Activated T-helper 1 cell treated with anti-CD3 and anti-CD28 coated beads, Interleukin-12 subunit alpha, Interleukin-12 subunit beta, Interleukin-2, Interleukin-4 antibody, amounts not matched to agents 30 ng/mL and 10 ng/mL and 1 ng/mL, durations not matched to agents 14 hours and 24 hours and 36 hours (primary cell): ENCODE data around the gene ZBED4. TPM values are rescaled to one million over a fixed set of nuclear protein-coding genes. Genes with fewer than 3 reads are reported as not detected.
A peak's percentile ranks its signal among the peaks of the same experiment; 100 is the strongest.

Experiments used
- DNase-seq: peaks from one replicate; pipeline ENCODE4 v3.0.0; 2021; ENCODE audit warnings: low spot score
- H3K27ac Mint-ChIP-seq: one replicate; pipeline ENCODE4 v1.8.0; 2021; ENCODE audit warnings: mild to moderate bottlenecking, mixed read lengths
- H3K27me3 Mint-ChIP-seq: one replicate; pipeline ENCODE4 v1.8.0; 2022; ENCODE audit warnings: mild to moderate bottlenecking, moderate library complexity, mixed read lengths; ENCODE audit not compliant: insufficient read depth
- H3K36me3 Mint-ChIP-seq: one replicate; pipeline ENCODE4 v1.8.0; 2021; ENCODE audit warnings: low read depth, mixed read lengths
- H3K4me1 Mint-ChIP-seq: one replicate; pipeline ENCODE4 v1.8.0; 2021; ENCODE audit warnings: low read depth, mixed read lengths
- H3K4me3 Mint-ChIP-seq: one replicate; pipeline ENCODE4 v1.8.0; 2021; ENCODE audit warnings: mild to moderate bottlenecking, moderate library complexity, mixed read lengths
- H3K9me3 Mint-ChIP-seq: one replicate; pipeline ENCODE4 v1.8.0; 2021; ENCODE audit warnings: mixed read lengths
- intact Hi-C: fragments of 100-400 bp; cut with micrococcal nuclease; formaldehyde crosslinking; loops from one replicate; pipeline ENCODE4 v1.15.1; 2024
- total RNA-seq: library from RNA; stranded (reverse); gene quantifications from 2 replicates; pipeline ENCODE4 v1.2.3, GENCODE V29; 2022

ZBED4 gene
- total RNA-seq, 1 donor from 2014 or later = 19.4 TPM

GRCh38 chr22:49907807-49908206, 54.2 kb downstream of the ZBED4 start:
- H3K36me3 Mint-ChIP-seq = peaks cover 15% of the 10 kb centered on the region
- H3K27ac Mint-ChIP-seq = no peak overlapping the region
- intact Hi-C loops = no loop called here
- DNase-seq = no peak
- no peaks in the 10 kb centered on the region for H3K27me3 Mint-ChIP-seq
- H3K4me1 Mint-ChIP-seq = no peaks in the 10 kb centered on the region
- H3K9me3 Mint-ChIP-seq = no peaks in the 10 kb centered on the region
- H3K4me3 Mint-ChIP-seq = no peak overlapping the region

- intact Hi-C loops = no loop called here
- no peaks in the 10 kb centered on the region for H3K4me1 Mint-ChIP-seq
- H3K27me3 Mint-ChIP-seq = no peaks in the 10 kb centered on the region
- peaks cover 7% of the 10 kb centered on the region for H3K36me3 Mint-ChIP-seq
- H3K9me3 Mint-ChIP-seq = no peaks in the 10 kb centered on the region
- no peak overlapping the region for H3K27ac Mint-ChIP-seq
- DNase-seq = no peak
- no peak overlapping the region for H3K4me3 Mint-ChIP-seq
Measured at GRCh38 chr22:49909476-49910205, 56.0 kb downstream of the ZBED4 start.

GRCh38 chr22:49910229-49911155, 56.8 kb downstream of the ZBED4 start:
- intact Hi-C loops = no loop called here

GRCh38 chr22:49911881-49912625, 58.4 kb downstream of the ZBED4 start:
- intact Hi-C loops = no loop called here
- H3K4me3 Mint-ChIP-seq = no peak overlapping the region
- no peak overlapping the region for H3K27ac Mint-ChIP-seq

More at GRCh38 chr22:49910229-49911155, 56.8 kb downstream of the ZBED4 start:
- Mint-ChIP-seq H3K36me3 (peaks cover 6% of the 10 kb centered on the region), H3K4me1 (no peaks in the 10 kb centered on the region), H3K27ac (no peak overlapping the region), H3K4me3 (no peak overlapping the region), H3K9me3 (no peaks in the 10 kb centered on the region), H3K27me3 (no peaks in the 10 kb centered on the region)
- no peak for DNase-seq

DNA sequence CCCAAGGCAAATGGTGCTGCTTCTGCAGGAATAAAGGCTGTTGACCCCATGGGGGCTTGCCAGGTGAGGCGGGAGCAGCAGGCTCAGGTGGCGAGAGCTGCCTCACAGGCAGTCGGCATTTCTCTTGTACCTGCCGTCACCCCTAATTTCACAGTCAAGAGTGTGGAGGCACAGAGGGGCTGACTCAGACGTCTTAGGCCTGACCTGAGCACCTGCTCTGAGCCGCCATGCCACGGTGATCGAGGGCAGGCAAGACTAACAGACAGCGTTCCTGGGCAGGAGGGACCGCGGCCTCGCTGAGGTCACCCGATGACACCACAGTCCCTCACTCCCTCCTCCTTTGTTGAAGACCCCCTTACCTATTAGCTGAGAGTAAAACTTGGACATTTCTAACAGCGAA, 59.4 kb downstream of the ZBED4 start:
- Mint-ChIP-seq H3K27me3 (no peaks in the 10 kb centered on the region), H3K9me3 (no peaks in the 10 kb centered on the region), H3K27ac (no peak overlapping the region), H3K4me1 (no peaks in the 10 kb centered on the region), H3K4me3 (no peak overlapping the region), H3K36me3 (no peaks in the 10 kb centered on the region)
- no peak for DNase-seq
- intact Hi-C loops = no loop called here

More at GRCh38 chr22:49911881-49912625, 58.4 kb downstream of the ZBED4 start:
- H3K4me1 Mint-ChIP-seq = no peaks in the 10 kb centered on the region
- no peaks in the 10 kb centered on the region for H3K27me3 Mint-ChIP-seq
- H3K9me3 Mint-ChIP-seq = no peaks in the 10 kb centered on the region
- DNase-seq = no peak
- peaks cover 6% of the 10 kb centered on the region for H3K36me3 Mint-ChIP-seq

DNA sequence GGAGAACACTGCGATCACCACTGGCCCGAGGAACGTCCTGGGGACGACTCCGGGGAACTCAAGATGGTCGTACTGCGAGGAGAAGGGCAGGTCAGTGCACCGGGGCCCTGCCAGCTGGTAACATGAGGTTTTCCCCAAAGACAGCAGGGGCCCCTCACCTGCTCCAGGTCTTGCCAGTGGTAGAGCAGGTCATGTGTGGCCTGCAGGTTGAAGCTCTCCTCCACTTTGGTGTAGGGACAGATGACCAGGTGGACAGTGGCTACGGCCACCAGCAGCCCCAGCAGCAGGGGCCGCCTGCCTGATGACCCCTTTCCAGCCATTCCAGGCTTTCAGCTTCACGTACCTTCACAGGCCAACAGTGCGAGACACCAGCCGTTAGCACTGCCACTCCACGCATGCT, 59.8 kb downstream of the ZBED4 start:
- Mint-ChIP-seq H3K36me3 (no peaks in the 10 kb centered on the region), H3K4me3 (no peak overlapping the region), H3K9me3 (no peaks in the 10 kb centered on the region), H3K27me3 (no peaks in the 10 kb centered on the region), H3K4me1 (no peaks in the 10 kb centered on the region), H3K27ac (no peak overlapping the region)
- intact Hi-C loops = no loop called here
- no peak for DNase-seq

DNA sequence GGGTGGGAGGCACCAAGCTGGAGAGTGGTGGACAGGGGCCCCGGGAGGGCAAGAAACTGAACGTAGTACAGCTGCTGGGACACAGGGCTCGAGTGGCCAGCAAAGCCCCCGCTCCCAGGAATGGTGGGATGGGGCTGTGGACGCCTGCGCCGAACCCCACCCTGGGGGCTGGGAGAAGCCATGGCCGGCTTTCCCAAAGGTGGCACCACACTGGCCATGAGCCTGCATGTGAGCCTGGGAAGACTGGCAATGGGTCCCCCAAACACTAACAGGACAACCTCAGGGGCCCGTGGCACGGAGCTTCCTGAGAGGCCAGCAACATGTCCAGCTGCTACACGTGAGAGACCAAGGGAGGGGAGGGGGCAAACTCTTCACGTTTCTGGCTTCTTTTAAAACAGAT, 60.6 kb downstream of the ZBED4 start:
- intact Hi-C loops = no loop called here
- Mint-ChIP-seq H3K36me3 (no peaks in the 10 kb centered on the region), H3K27ac (no peak overlapping the region), H3K4me1 (no peaks in the 10 kb centered on the region), H3K9me3 (no peaks in the 10 kb centered on the region), H3K4me3 (no peak overlapping the region), H3K27me3 (no peaks in the 10 kb centered on the region)
- no peak for DNase-seq

DNA sequence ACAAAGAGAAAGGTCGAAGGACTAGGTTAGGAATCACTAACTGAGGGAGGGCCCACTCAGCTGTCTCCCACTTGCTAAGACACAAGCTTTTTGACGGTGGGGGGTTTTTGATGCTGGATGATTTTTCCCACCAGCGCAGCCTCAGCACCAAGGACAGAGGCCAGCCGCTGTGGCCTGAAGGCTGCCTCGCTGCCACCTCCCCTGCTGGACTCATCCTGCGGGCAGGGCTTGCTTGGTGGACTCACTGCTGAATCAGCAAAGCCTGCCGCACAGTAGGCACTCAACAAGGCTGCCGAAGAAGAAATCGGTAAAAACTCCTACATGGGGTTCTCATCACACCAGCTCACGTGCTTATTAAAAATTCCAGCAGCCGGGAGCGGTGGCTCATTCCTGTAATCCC, 62.0 kb downstream of the ZBED4 start:
- H3K9me3 Mint-ChIP-seq = no peaks in the 10 kb centered on the region
- no peak overlapping the region for H3K27ac Mint-ChIP-seq
- no peak for DNase-seq
- H3K36me3 Mint-ChIP-seq = no peaks in the 10 kb centered on the region
- H3K27me3 Mint-ChIP-seq = no peaks in the 10 kb centered on the region
- no peak overlapping the region for H3K4me3 Mint-ChIP-seq
- peaks cover 12% of the 10 kb centered on the region for H3K4me1 Mint-ChIP-seq
- intact Hi-C loops = loop anchor here (5.0 kb wide), 2 partner anchors 88 to 287 kb away; partner anchors contain the start of genes BRD1 and SELENOO

- no peak overlapping the region for H3K27ac Mint-ChIP-seq
- H3K27me3 Mint-ChIP-seq = no peaks in the 10 kb centered on the region
- H3K36me3 Mint-ChIP-seq = peaks cover 1% of the 10 kb centered on the region
- no peak for DNase-seq
- intact Hi-C loops = loop anchor here (5.0 kb wide), 2 partner anchors 90 to 285 kb away; partner anchors contain the start of genes BRD1 and SELENOO
- H3K9me3 Mint-ChIP-seq = no peaks in the 10 kb centered on the region
- peaks cover 16% of the 10 kb centered on the region for H3K4me1 Mint-ChIP-seq
- H3K4me3 Mint-ChIP-seq = peak overlapping the region; percentile 89
Measured at GRCh38 chr22:49916831-49917230, 63.2 kb downstream of the ZBED4 start.

DNA sequence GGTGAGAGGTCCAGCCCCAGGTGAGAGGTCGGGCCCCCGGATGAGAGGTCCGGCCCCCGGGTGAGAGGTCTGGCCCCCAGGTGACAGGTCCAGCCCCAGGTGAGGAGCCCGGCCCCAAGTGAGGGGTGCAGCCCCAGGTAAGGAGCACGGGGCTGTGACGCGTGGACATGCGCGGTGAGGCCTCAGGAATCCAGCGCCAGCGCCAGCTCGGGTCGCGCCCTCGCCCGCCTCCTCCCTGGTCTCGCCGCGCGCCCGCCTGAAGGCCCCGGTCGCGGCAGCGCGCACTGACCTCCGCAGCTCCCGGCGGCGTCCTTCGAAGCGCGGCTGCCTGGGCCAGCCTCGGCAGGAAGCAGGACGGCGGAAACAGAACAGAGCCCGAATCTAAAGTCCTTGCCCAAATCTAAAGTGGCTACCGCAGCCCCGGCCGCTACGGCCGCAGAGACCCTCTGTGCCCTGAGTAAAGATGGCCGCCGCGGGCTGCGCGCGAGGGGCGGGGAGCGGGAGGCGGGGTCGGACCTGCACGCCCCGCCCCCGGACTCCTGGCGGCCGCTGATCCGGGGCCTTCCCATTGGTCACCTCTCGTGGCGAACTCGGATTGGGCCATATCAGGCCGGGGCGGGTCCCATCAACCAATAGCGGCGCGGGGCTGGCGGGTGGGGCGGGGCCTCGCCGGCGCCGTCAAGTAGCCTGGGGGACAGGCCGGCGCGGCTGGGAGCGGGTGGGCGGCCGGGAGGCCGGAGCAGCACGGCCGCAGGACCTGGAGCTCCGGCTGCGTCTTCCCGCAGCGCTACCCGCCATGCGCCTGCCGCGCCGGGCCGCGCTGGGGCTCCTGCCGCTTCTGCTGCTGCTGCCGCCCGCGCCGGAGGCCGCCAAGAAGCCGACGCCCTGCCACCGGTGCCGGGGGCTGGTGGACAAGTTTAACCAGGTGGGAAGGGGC, 64.6 kb downstream of the ZBED4 start, which contains the start of the genes ALG12 and CRELD2:
TSS of gene ALG12 (minus strand) at position 465 of the 937 bp plus-strand sequence. CDS start 4,673 bp downstream, outside the sequence.
TSS of gene CRELD2 (plus strand) at position 661 of the 937 bp plus-strand sequence. CDS start at position 797, 136 bp downstream.
- Mint-ChIP-seq H3K36me3 (peaks cover 1% of the 10 kb centered on the region), H3K27me3 (no peaks in the 10 kb centered on the region), H3K9me3 (no peaks in the 10 kb centered on the region), H3K4me3 (peak within 1 kb of the TSS; percentile 89), H3K4me1 (peaks cover 16% of the 10 kb centered on the region), H3K27ac (peak within 1 kb of the TSS; percentile 87)
- DNase-seq = peak; percentile 96
- intact Hi-C loops = loop anchor here (1.0 to 5.0 kb wide), 6 partner anchors 18 to 284 kb away; partner anchors contain the start of genes BRD1, SELENOO and ZBED4
